ENCODE measurements around the gene MTFMT.

Gene MTFMT

DNA sequence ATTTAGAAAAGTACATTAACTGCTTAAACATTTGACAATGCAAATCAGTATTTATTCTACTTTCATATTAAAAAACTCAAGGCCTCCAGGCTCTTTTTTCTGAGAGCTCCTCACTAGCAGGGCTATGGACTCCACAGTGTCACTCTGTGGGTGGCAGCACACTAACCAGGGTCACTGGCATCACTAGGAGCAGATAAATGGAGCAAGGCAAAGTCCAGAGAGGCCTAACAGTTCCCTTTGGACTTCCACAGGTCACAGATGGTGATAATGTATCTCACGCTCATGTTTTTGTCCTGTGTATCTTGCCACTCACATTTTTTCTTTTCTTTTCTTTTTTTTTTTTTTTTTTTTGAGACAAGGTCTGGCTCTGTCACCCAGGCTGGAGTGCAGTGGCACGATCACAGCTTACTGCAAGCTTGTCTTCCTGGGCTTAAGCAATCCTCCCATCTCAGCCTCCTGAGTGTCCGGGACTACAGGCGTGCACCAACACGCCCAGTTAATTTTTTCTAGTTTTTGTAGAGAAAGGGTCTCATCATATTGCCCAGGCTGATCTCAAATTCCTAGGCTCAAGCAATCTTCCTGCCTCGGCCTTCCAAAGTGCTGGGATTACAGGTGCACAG, 47.5 kb downstream of the MTFMT start:
- Histone ChIP-seq H3K27ac (ENCODE audit: low read length) (no peak overlapping the region), H3K9me3 (ENCODE audit: control insufficient read depth in 1 of 2, low read length in 2 of 2) (no peaks in the 10 kb centered on the region), H3K36me3 (ENCODE audit: control insufficient read depth in 1 of 2, insufficient read depth in 2 of 2, low read length in 2 of 2) (peaks cover 13 to 20% of the 10 kb centered on the region in 2 donors), H3K27me3 (ENCODE audit: low read depth, low read length) (no peaks in the 10 kb centered on the region), H3K4me1 (ENCODE audit: control insufficient read depth in 1 of 2, insufficient read depth in 2 of 2, low read length in 2 of 2) (no peaks in the 10 kb centered on the region), H3K4me3 (ENCODE audit: low read depth in 1 of 2, low read length in 2 of 2) (no peak overlapping the region)

DNA sequence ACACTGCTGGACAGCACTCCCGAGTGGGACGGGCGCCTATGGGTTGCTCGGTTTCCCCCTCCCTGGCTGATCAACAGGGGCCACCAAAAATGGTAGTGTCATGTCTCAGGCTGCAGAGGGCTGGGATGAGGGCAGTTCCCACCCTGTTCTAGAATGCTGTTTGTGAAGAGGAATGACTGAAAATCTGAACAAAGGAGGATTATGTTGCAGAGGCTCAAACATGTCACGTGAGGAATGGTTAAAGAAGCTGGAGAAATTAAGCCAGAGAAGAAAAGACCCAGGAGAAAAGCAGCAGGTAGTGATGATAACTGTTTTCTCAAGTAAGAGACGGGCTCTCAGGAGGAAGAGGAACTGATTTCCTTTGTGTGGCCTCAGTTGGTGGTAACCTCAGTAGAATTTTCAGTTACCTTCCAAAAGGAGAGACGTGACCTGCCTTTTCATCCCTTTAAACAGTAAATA, 50.2 kb downstream of the MTFMT start:
- H3K27me3 ChIP-seq (ENCODE audit: low read depth, low read length) = no peaks in the 10 kb centered on the region
- no peak overlapping the region for H3K27ac ChIP-seq (ENCODE audit: low read length)
- H3K9me3 ChIP-seq (ENCODE audit: control insufficient read depth in 1 of 2, low read length in 2 of 2) = no peaks in the 10 kb centered on the region
- no peaks in the 10 kb centered on the region for H3K4me1 ChIP-seq (ENCODE audit: control insufficient read depth in 1 of 2, insufficient read depth in 2 of 2, low read length in 2 of 2)
- H3K36me3 ChIP-seq (ENCODE audit: control insufficient read depth in 1 of 2, insufficient read depth in 2 of 2, low read length in 2 of 2) = peaks cover 18 to 42% of the 10 kb centered on the region in 2 donors
- no peak overlapping the region for H3K4me3 ChIP-seq (ENCODE audit: low read depth in 1 of 2, low read length in 2 of 2)

DNA sequence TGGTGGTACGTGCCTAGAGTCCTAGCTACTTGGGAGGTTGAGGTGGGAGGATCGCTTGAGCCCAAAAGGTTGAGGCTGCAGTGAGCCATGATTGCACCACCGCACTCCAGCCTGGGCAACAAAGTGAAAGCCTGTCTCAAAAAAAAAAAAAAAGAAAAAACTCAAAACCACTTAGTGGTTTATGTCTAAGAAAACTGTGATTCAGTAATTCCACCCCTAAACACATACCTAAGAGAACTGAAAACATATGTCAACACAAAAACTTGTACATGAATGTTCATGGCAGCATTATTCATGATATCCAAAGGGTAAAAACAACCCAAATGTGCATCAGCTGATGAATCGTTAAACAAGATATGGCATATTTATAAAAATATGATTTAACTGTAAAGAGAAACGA, 54.0 kb downstream of the MTFMT start:
- H3K27me3 ChIP-seq (ENCODE audit: low read depth, low read length) = no peaks in the 10 kb centered on the region
- H3K9me3 ChIP-seq (ENCODE audit: control insufficient read depth in 1 of 2, low read length in 2 of 2) = no peaks in the 10 kb centered on the region
- H3K4me3 ChIP-seq (ENCODE audit: low read depth in 1 of 2, low read length in 2 of 2) = no peak overlapping the region
- peaks cover 32 to 66% of the 10 kb centered on the region in 2 donors for H3K36me3 ChIP-seq (ENCODE audit: control insufficient read depth in 1 of 2, insufficient read depth in 2 of 2, low read length in 2 of 2)
- H3K4me1 ChIP-seq (ENCODE audit: control insufficient read depth in 1 of 2, insufficient read depth in 2 of 2, low read length in 2 of 2) = no peaks in the 10 kb centered on the region
- H3K27ac ChIP-seq (ENCODE audit: low read length) = no peak overlapping the region

DNA sequence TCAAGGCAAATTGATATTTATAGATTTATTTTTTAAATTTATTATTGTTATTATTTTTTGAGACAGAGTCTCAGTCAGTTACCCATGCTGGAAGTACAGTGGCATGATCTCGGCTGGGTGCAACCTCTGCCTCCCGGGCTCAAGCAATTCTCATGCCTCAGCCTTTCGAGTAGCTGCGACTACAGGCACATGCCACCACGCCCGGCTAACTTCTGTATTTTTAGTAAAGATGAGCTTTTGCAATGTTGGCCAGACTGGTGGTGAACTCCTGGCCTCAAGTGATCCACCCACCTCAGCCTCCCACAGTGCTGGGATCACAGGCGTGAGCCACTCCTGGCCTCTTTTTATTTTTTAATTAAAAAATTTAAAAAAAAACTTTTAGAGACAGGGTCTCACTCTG, 58.7 kb downstream of the MTFMT start:
- Histone ChIP-seq H3K9me3 (ENCODE audit: control insufficient read depth in 1 of 2, low read length in 2 of 2) (no peaks in the 10 kb centered on the region), H3K27me3 (ENCODE audit: low read depth, low read length) (no peaks in the 10 kb centered on the region), H3K36me3 (ENCODE audit: control insufficient read depth in 1 of 2, insufficient read depth in 2 of 2, low read length in 2 of 2) (peaks cover 36 to 65% of the 10 kb centered on the region in 2 donors), H3K4me1 (ENCODE audit: control insufficient read depth in 1 of 2, insufficient read depth in 2 of 2, low read length in 2 of 2) (no peaks in the 10 kb centered on the region), H3K27ac (ENCODE audit: low read length) (no peak overlapping the region), H3K4me3 (ENCODE audit: low read depth in 1 of 2, low read length in 2 of 2) (no peak overlapping the region)

DNA sequence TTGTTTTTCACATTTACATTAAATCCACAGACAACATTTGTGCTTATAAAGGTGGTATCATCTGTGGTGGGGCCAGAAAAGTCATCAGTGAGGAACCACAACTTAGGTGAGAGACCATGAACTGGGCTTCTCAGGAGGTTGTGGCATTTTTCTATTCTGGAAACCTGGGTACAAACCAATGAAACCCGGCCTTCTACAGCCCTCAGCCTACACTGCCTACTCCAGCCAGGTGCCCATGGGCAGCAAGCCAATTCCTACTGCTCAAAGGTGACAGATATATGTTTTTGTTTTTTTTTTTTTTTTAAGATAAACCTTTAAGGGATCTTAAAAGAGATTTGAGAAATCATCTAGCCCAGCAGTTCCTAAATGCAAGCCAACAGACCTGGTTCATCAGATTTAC, 60.0 kb downstream of the MTFMT start:
- H3K27ac ChIP-seq (ENCODE audit: low read length) = no peak overlapping the region
- no peaks in the 10 kb centered on the region for H3K4me1 ChIP-seq (ENCODE audit: control insufficient read depth in 1 of 2, insufficient read depth in 2 of 2, low read length in 2 of 2)
- no peak overlapping the region for H3K4me3 ChIP-seq (ENCODE audit: low read depth in 1 of 2, low read length in 2 of 2)
- H3K36me3 ChIP-seq (ENCODE audit: control insufficient read depth in 1 of 2, insufficient read depth in 2 of 2, low read length in 2 of 2) = peaks cover 43 to 66% of the 10 kb centered on the region in 2 donors
- H3K27me3 ChIP-seq (ENCODE audit: low read depth, low read length) = no peaks in the 10 kb centered on the region
- H3K9me3 ChIP-seq (ENCODE audit: control insufficient read depth in 1 of 2, low read length in 2 of 2) = no peaks in the 10 kb centered on the region

DNA sequence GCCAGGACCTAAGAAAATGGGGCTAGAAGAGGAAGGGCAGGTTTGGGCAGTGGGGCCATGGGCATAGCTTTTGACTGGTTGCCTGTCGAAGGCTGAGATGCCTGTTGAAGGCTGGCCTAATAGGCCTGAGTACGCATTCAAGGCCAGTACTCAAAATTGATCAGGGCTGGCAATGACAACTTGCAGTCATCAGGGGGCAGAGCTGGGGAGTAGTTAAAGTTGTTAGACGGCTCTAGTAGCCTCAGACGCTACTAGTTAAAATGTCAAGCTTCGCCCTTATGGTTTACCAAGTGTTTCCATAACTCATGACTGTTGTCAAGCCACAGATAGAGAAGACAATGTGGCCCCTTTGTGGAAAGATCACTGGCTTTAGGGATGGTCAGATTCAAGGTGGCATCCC, 68.4 kb downstream of the MTFMT start:
- H3K4me1 ChIP-seq (ENCODE audit: control insufficient read depth in 1 of 2, insufficient read depth in 2 of 2, low read length in 2 of 2) = no peaks in the 10 kb centered on the region
- H3K36me3 ChIP-seq (ENCODE audit: control insufficient read depth in 1 of 2, insufficient read depth in 2 of 2, low read length in 2 of 2) = peaks cover 64 to 90% of the 10 kb centered on the region in 2 donors
- H3K9me3 ChIP-seq (ENCODE audit: control insufficient read depth in 1 of 2, low read length in 2 of 2) = no peaks in the 10 kb centered on the region
- H3K27me3 ChIP-seq (ENCODE audit: low read depth, low read length) = no peaks in the 10 kb centered on the region
- H3K4me3 ChIP-seq (ENCODE audit: low read depth in 1 of 2, low read length in 2 of 2) = no peak overlapping the region
- H3K27ac ChIP-seq (ENCODE audit: low read length) = no peak overlapping the region

DNA sequence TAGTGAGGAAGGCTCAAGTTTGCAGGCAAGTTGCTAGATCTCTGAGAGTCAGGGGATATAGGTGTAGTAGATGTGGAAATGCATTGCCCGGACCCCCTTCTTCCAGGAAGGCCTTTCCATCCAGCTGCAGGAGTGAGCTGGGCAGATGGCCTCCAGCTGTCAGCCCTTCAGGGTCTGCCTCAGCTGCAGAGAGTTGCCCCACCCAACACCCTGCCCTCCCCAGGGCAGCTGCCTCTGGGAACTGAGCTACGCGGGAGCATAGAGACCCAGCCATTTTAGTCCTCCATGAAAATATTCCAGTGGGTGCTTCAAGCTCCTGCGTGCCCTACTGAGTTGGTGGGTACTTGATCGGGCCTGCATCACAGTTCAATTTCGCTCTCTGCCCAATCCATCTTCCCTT, 69.3 kb downstream of the MTFMT start:
- no peaks in the 10 kb centered on the region for H3K27me3 ChIP-seq (ENCODE audit: low read depth, low read length)
- H3K27ac ChIP-seq (ENCODE audit: low read length) = no peak overlapping the region
- H3K9me3 ChIP-seq (ENCODE audit: control insufficient read depth in 1 of 2, low read length in 2 of 2) = no peaks in the 10 kb centered on the region
- no peak overlapping the region for H3K4me3 ChIP-seq (ENCODE audit: low read depth in 1 of 2, low read length in 2 of 2)
- H3K4me1 ChIP-seq (ENCODE audit: control insufficient read depth in 1 of 2, insufficient read depth in 2 of 2, low read length in 2 of 2) = no peaks in the 10 kb centered on the region
- peaks cover 67 to 92% of the 10 kb centered on the region in 2 donors for H3K36me3 ChIP-seq (ENCODE audit: control insufficient read depth in 1 of 2, insufficient read depth in 2 of 2, low read length in 2 of 2)

DNA sequence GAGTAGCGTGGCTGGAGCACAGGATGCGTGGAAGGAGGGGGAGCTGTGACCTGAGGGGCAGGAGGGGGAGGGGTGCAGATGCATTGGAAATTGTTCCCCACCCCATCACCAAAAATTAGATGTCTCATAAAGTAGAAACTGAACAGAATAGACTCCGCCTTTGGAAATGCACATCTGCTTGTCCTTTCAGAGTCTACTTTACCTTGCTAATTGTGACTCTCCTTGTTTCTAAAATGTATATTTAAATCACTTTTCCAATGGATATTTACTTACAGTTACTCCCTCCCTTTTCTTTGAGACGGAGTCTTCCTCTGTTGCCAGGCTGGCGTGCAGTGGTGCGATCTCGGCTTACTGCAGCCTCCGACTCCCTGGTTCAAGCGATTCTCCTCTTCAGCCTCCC, 70.3 kb downstream of the MTFMT start:
- H3K4me1 ChIP-seq (ENCODE audit: control insufficient read depth in 1 of 2, insufficient read depth in 2 of 2, low read length in 2 of 2) = no peaks in the 10 kb centered on the region

DNA sequence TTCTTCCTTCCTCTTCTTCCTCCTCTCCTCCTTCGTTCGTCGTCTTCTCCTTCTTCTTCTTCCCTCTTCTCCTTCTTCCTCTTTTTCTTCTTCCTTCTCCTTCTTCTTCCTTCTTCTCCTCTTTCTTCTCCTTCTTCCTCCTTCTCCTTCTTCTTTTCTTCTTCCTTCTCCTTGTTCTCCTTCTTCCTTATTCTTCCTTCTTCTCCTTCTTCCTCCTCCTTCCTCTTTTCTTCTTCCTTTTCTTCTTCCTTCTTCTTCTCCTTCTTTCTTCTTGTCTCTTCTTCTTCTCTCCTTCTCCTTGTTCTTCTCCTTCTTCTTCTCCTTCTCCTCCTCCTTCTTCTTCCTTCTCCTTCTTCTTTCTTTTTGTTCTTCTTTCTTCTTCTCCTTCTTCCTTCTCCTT, 75.0 kb downstream of the MTFMT start:
- H3K36me3 ChIP-seq (ENCODE audit: control insufficient read depth in 1 of 2, insufficient read depth in 2 of 2, low read length in 2 of 2) = peaks cover 24 to 37% of the 10 kb centered on the region in 2 donors
- no peaks in the 10 kb centered on the region for H3K4me1 ChIP-seq (ENCODE audit: control insufficient read depth in 1 of 2, insufficient read depth in 2 of 2, low read length in 2 of 2)
- H3K27ac ChIP-seq (ENCODE audit: low read length) = no peak overlapping the region
- no peaks in the 10 kb centered on the region for H3K9me3 ChIP-seq (ENCODE audit: control insufficient read depth in 1 of 2, low read length in 2 of 2)
- no peaks in the 10 kb centered on the region for H3K27me3 ChIP-seq (ENCODE audit: low read depth, low read length)
- no peak overlapping the region for H3K4me3 ChIP-seq (ENCODE audit: low read depth in 1 of 2, low read length in 2 of 2)

More for the DNA sequence above, 70.3 kb downstream of the MTFMT start:
- H3K36me3 ChIP-seq (ENCODE audit: control insufficient read depth in 1 of 2, insufficient read depth in 2 of 2, low read length in 2 of 2) = peaks cover 58 to 84% of the 10 kb centered on the region in 2 donors
- H3K27ac ChIP-seq (ENCODE audit: low read length) = no peak overlapping the region
- H3K4me3 ChIP-seq (ENCODE audit: low read depth in 1 of 2, low read length in 2 of 2) = no peak overlapping the region
- H3K9me3 ChIP-seq (ENCODE audit: control insufficient read depth in 1 of 2, low read length in 2 of 2) = no peaks in the 10 kb centered on the region
- no peaks in the 10 kb centered on the region for H3K27me3 ChIP-seq (ENCODE audit: low read depth, low read length)

DNA sequence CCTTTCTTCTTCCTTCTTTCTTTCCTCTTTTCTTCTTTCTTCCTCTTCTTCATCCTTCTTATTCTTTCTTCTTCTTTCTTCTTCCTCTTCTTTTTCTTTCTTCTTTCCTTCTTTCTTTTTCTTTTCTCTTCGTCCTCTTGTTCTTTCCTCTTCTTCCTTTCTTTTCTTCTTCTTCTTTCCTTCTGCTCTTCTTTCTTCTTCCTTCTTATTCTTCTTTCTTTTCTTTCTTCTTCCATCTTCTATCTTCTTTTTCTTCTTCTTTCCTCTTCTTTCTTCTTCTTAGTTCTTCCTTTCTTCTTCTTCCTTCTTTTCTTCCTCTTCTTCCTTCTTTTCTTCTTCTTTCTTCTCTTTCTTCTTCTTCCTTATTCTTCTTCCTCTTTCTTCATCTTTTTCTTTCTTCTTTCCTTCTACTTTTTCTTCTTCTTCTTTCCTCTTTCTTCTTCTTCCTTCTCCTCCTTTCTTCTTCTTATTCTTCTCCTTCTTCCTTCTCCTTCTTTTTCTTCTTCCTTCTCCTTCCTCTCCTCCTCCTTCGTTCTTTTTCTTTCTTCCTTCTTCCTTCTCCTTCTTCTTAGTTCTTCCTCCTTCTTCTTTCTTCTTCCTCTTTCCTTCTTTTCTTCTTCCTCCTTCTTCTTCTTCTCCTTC, 77.5 kb downstream of the MTFMT start:
- Histone ChIP-seq H3K4me3 (ENCODE audit: low read depth in 1 of 2, low read length in 2 of 2) (no peak overlapping the region), H3K27ac (ENCODE audit: low read length) (no peak overlapping the region), H3K4me1 (ENCODE audit: control insufficient read depth in 1 of 2, insufficient read depth in 2 of 2, low read length in 2 of 2) (no peaks in the 10 kb centered on the region), H3K27me3 (ENCODE audit: low read depth, low read length) (no peaks in the 10 kb centered on the region), H3K9me3 (ENCODE audit: control insufficient read depth in 1 of 2, low read length in 2 of 2) (no peaks in the 10 kb centered on the region), H3K36me3 (ENCODE audit: control insufficient read depth in 1 of 2, insufficient read depth in 2 of 2, low read length in 2 of 2) (peaks cover 10 to 18% of the 10 kb centered on the region in 2 donors)

Data from muscle layer of duodenum (tissue), 2 donors.